H4 (cell line): ENCODE data around the gene GNG10. TPM values are rescaled to one million over a fixed set of nuclear protein-coding genes. Genes with fewer than 3 reads are reported as not detected.
A peak's percentile ranks its signal among the peaks of the same experiment; 100 is the strongest.
"Not testable (repeated sequence)": the region's sequence is repeated elsewhere in the genome, so short reads cannot be mapped to it uniquely, and the experiment has no call there.

ENCODE experiments used
- DNase-seq: peaks from one replicate; pipeline ENCODE4 v3.0.0-alpha.2; 2015; ENCODE audit warnings: low spot score
- total RNA-seq: library from RNA; depleted of rRNA; stranded (reverse); fragments of >200 nt; shearing (Covaris generic); gene quantifications from 2 replicates; pipeline ENCODE4 v1.2.3, GENCODE V29; 2014

The GNG10 gene
- total RNA-seq, 1 experiment from 2014 or later, result 146 TPM

DNA sequence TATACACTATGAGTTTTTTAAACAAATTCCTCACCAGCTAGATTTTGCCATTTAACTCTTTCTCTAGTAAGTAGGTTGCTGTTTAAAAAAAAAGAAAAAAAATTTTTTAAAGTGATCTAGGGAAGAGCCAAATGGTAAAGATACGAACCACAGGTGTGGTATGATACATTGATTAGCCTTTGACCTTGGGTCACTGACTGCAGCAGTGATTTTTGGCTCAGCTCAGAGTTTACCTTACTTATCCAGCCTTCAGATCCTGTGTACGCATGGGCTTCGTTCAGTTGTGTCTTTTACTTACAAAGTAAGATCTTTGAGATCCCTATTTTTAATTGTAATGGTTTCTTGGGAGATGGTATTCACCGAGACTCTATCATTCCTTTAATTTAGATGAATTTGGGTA, 12.4 kb upstream of the GNG10 start:
- DNase-seq, result no peak

DNA sequence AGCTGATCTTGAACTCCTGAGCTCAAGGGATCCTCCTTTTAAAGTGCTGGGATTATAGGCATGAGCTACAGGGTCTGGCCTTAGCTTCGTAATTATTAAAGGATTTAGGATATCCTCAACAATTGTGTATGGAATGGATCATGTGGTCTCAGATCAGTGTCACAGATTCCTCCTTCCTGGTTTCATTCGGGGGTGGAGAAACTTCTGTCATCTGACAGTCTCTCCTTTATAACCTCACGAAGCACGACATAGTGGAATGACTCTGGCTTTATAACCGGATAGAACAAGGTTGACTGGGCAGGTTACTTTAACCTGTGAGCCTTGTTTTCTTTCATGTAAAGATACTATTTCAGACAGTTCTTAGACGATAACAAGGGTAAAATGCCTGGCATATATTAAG, 4.4 kb upstream of the GNG10 start:
- no peak for DNase-seq

DNA sequence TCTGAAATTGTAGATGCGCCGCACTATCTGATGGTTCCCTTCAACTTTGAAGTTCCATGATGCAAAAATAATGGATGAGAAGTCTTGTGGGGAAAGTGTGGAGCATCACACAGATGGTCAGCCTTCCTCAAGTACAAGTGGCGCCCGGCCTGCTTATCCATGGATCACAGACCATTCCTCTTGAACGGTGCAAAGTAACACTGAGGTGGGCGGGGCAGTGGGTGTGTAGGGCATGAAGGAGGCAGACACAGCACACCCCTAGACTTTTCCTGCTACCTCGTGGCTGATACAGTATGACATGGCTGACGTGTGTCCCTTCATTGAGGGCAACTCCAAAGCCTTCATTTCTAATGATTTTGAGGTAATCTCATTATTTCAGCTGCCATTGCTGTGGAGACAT, 2.5 kb upstream of the GNG10 start:
- DNase-seq, result no peak

DNA sequence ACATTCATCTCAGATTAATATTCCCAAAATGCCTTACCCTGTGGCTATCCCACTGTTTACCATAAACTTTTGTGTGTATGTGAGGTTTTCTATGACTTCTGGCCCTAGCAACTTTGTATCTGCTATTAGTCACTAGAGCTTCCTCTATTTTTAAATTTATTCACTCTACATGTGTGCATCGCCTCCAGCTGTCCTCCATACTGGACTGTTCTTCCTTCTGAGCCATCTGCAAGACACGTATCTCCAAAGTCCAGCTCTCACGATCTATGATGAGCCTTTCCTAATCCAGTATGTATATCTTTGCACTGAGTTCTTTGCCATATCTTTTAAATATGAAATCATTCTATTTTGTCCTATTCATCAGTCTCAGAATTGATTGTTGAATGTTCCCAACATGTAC, 1.7 kb upstream of the GNG10 start:
- no peak for DNase-seq

DNA sequence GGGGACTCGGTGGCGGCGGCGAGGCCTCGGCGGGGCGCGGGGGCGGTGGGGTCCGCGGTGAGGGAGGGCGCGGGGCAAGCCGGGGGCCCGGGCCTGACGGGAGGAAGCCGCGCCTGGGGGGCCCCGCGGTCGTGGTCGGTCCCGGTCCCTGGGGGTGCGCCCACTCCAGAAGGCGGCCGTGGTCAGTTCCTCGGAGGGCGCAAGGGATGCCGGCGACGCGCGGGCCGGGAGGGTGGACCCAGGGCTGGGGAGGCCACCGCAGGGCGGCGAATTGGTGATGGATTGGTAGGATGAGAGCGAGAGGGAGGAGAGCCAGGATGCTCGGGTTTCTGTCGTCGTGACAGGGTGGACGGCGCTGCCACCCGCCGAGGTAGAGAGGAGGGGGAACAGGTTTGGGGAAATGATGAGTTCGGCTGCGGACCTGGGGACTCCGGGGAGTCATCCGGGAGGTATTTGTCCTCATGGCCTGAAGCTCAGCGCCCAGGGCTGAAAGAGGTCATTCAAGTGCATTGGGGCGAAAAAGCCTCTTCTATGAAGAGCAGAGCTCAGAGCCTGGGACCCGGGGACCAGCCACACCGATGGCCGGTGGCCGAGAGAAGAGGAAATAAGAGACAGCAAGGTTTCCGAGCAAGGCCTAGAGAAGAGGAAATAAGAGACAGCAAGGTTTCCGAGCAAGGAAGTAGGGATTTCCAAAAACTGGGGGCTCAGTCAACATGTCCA, 557 bp downstream of the GNG10 start:
- DNase-seq, result no peak

DNA sequence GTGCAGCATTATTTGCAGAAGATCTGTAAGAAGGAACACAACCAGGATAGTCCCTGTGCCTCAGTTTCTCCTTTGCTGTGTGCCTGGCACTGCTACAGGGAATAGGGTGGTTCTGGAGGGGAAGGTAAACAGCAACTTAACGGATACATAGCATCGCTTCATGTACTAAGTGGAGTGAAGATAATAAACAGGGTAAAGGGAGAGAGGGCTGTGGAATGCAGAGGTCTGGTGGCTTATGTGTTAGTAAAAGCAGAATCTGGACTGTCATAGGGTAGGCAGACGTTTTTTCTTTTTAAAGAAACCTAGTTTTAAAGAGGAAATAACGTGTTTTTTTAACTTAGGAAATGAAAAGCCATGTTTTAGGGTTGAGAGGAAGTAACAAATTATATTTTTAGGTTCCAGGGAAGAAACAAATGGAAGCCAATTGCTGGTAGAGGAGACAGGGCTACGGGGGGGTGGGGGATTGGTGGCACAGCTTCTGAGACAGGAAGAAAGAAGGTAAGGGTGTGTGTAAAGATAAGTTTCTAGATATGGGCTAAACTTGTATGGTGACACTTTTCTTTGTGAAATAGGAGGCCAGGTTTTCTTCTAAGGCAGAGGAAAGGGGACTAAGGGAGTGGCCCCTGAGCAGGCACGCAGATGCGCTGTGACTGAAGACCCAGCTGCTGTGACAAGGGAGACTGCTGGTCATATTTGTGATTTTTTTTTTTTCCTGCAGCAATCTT, 1.3 kb downstream of the GNG10 start:
- no peak for DNase-seq

DNA sequence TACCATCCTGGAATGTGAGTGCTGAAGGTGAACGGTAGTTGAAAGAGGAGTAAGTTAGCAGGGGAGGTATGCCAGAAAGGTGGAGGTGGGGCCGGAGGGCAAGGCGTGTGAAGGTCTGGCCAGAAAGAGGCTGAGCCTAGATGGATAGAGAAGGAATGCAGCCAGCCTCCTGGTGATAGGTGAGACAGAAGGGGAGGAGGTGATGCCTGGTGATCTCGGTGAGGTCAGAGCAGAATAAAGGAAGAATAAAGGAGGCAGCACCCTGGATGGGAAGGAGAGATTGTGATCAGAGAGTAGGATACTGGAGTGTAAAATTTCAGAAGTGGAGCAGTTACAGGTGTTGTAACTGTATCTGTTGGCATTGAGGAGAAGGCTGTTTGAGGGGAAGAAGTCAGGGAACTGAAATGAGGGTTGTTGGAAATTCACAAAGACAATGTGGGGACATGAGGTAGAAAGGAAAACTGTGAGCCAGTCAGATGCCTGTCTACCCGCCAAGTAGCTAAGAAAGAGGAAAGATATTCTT, 2.0 kb downstream of the GNG10 start:
- DNase-seq, result no peak

DNA sequence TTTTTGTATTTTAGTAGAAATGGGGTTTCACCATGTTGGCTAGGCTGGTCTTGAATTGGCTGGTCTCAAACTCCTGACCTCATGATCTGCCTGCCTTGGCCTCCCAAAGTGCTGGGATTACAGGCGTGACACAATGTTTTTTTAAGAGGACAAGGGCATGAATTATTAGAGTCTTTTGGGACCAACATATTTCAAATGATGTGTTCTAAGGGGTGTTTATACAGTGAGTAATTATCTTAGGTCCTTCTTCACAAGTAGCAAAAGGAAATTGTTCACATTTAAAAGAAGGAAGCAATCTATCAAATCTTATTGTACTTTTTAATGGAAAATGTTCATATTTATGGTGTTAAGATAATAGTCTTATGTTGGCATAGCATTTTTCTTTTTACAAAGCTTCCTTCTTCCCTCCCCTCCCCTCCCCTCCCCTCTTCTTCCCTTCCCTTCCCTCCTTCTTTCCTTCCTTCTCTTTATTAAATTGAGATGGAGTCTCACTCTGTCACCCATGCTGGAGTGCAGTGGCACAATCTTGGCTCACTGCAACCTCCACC, 6.7 kb downstream of the GNG10 start:
- DNase-seq, result no peak

DNA sequence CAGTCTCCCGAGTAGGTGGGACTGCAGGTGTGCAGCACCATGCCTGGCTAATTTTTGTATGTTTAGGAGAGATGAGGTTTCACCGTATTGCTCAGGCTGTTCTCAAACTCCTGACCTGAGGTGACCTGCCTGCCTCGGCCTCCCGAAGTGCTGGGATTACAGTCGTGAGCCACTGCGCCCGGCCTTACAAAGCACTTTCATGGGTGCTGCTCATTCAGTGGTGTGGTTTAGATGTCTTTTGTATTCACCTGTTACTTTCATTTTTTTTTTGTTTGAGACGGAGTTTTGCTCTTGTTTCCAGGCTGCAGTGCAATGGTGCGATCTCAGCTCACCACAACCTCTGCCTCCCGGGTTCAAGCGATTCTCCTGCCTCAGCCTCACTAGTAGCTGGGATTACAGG, 7.2 kb downstream of the GNG10 start:
- not testable (repeated sequence) for DNase-seq

DNA sequence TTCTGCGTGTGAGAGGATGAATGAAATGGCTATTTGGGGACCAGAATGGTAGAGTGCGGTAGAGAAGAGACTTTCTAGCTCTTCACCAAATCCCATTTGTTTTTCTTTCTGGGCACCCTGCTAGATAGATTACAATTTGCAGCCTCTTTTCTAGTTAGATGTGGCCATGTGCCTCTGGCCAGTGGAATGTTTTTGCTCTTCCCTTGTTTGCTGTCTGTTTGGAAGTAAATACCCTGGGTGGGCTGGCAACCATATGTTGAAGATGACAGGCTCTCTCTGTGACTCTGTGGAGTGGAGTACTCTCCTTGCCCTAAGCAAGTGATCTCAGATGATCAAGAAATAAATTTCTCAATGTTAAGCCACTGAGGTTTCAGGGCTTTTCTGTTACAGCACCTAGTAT, 12.9 kb downstream of the GNG10 start:
- no peak for DNase-seq

DNA sequence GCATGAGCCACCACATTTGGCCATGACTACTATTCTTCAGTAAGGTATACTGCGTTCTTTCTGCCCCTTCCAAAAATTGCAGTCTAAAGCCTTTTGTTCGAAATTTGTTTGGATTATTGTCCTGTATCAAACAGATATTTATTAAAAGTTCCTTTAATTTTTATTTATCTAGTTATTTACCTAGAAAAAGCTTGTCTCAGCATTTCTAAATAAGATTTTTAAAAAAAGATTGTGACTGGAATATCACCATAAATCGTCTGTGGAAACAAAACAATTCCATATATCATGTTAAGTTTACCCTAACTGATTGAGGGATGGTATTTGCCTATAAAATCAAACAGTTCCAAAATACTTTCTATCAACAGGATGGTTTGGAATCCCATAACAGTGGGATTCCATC, 14.7 kb downstream of the GNG10 start:
- no peak for DNase-seq

DNA sequence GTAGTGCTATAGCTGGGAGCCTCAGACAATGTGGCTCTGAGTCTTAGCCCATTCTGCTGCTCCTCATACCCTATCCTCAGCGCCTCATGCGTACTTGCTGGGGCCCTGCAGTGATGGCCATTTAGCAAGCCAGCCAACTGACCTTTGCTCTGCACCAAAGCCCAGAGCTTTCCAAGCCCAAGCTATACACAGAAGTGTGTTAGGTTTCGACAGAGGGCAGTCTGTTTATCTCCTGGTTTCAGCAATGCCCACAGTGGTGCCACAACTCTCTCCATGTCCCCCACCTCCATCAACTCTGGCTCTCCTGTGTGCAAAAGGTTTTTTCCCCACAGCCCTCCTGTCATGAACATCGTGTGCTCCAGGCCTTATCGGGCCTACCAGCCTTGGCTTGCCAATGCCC, 16.9 kb downstream of the GNG10 start:
- no peak for DNase-seq

DNA sequence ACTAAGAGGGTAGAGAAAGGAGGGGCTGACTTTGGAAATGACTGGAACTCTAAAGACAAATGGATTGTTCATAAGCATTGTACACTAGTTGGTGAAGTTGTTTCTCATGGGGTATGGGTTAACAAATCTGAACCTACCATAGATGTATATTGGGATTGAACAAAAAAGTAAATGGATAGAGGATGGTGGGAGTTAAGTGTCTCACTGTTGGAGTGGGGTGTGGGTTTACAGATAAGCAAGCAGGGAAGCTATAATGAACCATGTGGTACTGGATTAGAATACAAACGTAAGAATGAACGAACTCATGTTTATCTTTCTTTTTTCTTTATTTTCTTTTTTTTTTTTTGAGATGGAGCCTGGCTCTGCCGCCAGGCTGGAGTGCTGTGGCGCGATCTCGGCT, 17.8 kb downstream of the GNG10 start:
- DNase-seq, result no peak

DNA sequence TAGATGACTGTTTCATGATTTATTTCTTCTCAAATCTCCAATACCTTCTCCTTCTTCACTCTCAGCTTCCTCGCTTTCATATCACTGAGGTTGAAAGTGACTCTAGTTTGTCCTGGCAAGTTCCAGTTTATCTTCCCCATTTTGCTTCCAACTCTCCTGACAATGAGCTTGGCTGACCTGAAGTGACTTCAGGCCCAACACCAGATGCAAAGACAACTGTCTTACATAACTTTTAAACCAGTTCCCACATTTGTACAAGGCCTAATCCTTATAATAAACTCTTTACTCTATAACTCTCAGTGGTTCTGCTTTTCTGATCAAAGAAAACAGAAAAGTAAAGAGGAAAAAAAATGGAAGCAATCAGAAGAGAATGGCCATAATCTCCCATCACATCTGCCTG, 22.0 kb downstream of the GNG10 start:
- no peak for DNase-seq

DNA sequence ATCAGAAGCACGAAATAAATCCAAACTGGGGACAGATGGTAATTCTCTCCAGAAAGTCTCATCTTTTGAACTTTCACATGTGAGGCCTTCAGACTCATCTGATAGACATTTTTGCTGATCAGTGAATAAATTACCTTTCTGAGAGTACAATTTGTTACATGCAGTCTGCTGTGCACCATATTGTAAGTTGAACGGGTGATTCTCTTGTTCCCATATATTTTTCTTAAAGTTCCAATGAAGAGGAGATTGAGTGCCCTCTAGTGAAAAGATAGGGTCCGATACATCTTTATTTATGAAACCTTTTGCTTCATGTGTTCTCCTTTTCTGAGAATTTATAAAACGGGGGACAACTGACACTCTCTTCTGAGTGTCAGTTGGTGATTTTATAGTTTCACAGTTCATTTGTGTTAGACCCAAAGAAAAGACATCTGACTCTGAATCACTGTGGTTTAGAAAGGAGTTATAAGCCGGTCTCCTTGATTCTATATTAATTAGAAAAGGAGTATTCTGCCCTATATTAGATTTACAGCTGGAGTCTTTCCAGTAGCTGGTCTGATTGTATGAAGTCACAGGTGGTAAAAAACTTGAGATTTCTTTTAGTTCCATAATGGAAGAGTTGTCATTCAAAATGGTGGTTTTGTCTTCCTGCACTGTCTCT, 30.4 kb downstream of the GNG10 start:
- DNase-seq, result peak; percentile 36

DNA sequence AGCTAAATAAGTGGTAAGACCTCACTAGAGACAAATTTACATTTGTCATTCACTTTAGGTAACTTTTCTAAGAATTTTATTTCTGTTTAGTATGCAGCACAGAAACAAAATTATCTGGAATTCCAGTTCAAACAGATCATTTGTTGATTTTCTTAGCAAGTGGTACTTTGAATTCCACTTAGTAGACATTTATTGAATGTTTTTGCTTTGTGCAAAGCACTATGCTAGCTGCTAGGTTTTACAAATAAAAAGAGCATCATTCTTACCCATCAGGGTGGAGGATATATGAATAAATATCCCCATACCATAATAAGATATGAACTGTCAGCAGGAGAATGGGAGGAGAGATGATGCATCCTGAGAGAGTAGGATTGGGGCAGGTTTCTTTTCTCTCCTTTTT, 35.4 kb downstream of the GNG10 start:
- DNase-seq, result no peak

DNA sequence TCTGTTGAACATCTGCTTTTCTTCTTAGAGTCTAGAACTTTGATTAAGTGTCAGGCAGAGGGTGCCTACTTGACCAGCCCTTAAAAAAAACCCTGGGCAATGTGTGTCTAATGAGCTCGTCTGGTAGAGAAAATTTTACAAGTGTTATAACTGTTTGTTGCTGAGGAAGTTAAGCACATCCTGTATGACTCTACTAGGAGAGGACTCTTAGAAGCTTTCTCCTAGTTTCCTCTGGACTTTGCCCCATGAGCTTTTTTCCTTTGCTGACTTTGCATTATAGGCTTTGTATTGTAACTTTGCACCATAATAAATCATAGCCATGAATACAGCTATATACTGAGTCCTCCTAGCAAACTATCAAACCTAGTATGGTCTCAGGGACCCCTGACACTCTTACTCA, 39.4 kb downstream of the GNG10 start:
- DNase-seq, result no peak

DNA sequence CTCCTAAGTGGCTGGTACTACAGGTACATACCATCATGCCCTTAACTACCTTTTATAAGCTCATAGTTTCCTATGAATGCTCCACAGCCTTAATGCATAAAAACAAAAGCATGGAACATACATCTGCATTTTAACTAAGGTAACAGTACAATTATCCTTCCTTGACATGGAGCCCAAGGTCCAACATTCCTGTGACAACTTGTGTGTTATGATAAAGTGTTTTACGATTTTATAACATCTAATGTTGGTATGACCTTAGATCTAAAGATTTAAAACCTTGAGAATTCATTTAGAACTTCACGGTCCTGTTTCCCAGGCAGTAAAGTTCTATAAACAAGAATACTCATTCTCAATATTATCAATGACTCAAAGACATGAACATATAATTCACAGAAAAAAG, 43.1 kb downstream of the GNG10 start:
- DNase-seq, result no peak

DNA sequence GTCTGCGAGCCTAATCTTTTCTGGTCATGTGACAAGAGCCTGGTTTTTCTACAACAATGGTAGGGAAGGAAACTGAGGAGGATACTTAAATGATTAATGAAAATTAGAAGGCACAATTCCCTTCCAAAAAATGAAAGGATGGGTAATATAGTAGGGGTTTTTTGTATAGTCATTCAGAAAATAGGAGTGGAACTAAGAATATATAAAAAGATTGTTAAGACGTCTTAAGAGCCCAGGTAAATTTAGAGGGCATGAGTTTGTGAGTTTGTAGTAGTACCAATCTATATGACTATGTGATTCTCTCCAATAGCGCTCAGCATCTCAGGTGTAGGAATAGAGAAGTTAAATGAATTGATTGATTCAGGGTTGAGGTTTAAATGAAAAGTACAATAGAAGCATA, 50.1 kb downstream of the GNG10 start:
- no peak for DNase-seq

DNA sequence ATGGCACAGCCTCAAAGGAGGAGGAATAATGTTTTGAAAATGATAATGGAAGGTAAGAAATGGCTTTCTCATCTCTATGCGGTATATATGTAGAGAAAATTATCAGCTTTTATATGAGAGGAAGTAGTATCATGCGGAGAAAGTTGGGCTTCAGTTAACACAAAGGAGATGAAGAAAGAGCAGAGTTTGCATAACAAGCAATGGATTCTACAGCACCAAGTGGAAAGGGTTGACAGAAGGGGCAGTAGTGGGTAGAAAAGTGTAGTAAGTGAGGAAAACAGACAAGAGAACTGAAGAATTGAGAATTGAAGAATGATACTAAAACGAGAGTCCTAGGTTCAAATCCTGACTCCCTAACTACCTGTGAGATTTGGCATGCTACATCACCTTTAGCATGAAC, 51.0 kb downstream of the GNG10 start:
- DNase-seq, result no peak

DNA sequence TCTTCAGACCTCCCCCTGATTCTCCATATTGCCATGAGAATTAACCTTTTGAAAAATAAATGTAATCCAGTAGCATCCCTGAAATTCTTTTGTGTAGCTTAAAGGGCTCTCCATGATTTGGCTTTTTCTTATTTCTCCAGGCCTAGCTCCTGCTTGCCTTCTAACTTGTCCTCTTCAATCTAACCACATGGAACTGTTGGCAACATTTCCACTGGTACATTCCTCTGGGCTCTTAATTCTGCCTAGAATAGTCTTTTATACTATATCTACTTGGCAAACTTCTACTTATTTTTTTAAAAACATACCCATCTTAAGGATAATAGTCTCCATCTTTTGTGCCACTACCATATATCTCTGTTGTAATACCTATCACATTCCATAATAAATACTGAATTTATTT, 54.1 kb downstream of the GNG10 start:
- no peak for DNase-seq

DNA sequence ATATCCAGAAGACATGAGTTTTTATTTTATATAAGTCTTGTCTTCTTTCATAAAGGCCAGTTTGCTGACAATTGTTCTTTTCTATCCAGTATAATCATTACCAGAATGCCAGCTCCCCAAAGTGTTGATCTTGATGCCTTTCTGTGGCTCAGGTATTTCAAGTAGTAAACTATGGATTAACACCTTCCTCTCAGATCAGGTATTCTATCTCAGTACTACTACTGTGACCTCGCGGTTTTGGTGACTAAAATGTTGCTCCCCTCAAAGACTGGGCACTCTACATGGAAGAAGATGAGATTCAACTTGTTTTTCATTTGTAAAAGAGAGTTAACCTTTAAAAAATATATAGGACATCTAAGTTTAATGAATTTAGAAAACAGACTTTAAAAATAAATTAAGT, 58.1 kb downstream of the GNG10 start:
- DNase-seq, result no peak
